NAMALWA (cell line): ENCODE data around the gene ACER1.
"Not testable (repeated sequence)": the region's sequence is repeated elsewhere in the genome, so short reads cannot be mapped to it uniquely, and the experiment has no call there.

Experiments
- DNase-seq: peaks from one replicate; pipeline ENCODE4 v3.0.0-alpha.2; 2015; ENCODE audit warnings: low spot score

ACER1 gene

GRCh38 chr19:6287269-6287885 lies 46.0 kb downstream of the ACER1 start:
- no peak for DNase-seq

- DNase-seq, result no peak
Observed at GRCh38 chr19:6286676-6287075, 46.7 kb downstream of the ACER1 start.

- DNase-seq, result not testable (repeated sequence)
Observed at GRCh38 chr19:6282393-6282792, 51.0 kb downstream of the ACER1 start.

- DNase-seq, result peak; percentile 96
Observed at GRCh38 chr19:6279931-6280591, 53.4 kb downstream of the ACER1 start, which contains the start of gene MLLT1. TSS of gene MLLT1 (minus strand) at chr19:6279975. CDS start at chr19:6279784, 191 bp downstream.

GRCh38 chr19:6279620-6279930 lies 53.8 kb downstream of the ACER1 start:
- DNase-seq, result no peak

GRCh38 chr19:6278740-6279619 lies 54.4 kb downstream of the ACER1 start:
- DNase-seq, result peak; percentile 23

- no peak for DNase-seq
Observed at GRCh38 chr19:6278051-6278450, 55.4 kb downstream of the ACER1 start.

- DNase-seq, result no peak
Observed at GRCh38 chr19:6276447-6276846, 57.0 kb downstream of the ACER1 start.

- no peak for DNase-seq
Observed at GRCh38 chr19:6275170-6275744, 58.2 kb downstream of the ACER1 start.

- DNase-seq, result no peak
Observed at GRCh38 chr19:6274756-6275155, 58.7 kb downstream of the ACER1 start.

- DNase-seq, result no peak
Observed at GRCh38 chr19:6273701-6274601, 59.5 kb downstream of the ACER1 start.

GRCh38 chr19:6272913-6273600 lies 60.4 kb downstream of the ACER1 start:
- DNase-seq, result no peak

- DNase-seq, result no peak
Observed at GRCh38 chr19:6272411-6272791, 61.0 kb downstream of the ACER1 start.

- no peak for DNase-seq
Observed at GRCh38 chr19:6271721-6272410, 61.5 kb downstream of the ACER1 start.

- no peak for DNase-seq
Observed at GRCh38 chr19:6271251-6271650, 62.2 kb downstream of the ACER1 start.

GRCh38 chr19:6270822-6271221 lies 62.6 kb downstream of the ACER1 start:
- no peak for DNase-seq

GRCh38 chr19:6270076-6270745 lies 63.2 kb downstream of the ACER1 start:
- no peak for DNase-seq

- no peak for DNase-seq
Observed at GRCh38 chr19:6269101-6269886, 64.1 kb downstream of the ACER1 start.

- DNase-seq, result no peak
Observed at GRCh38 chr19:6268382-6268771, 65.0 kb downstream of the ACER1 start.
